Uterus (tissue), 4 donors: ENCODE measurements around the gene RRBP1. TPM values are rescaled to one million over a fixed set of nuclear protein-coding genes. Genes with fewer than 3 reads are reported as not detected.

Source experiments
- DNase-seq, 2 donors: peaks; one replicate each; pipeline ENCODE4 v3.0.0-alpha.2; 2019 to 2020
- H3K27ac ChIP-seq, 2 donors: fragments of 200-600 bp; sonication (generic); 1 replicate in 1 of 2; 2 replicates in 1 of 2; pipeline ENCODE4 v1.5.1; 2016 to 2018
- H3K27me3 ChIP-seq, 2 donors: fragments of 200-600 bp; sonication (generic); one replicate each; pipeline ENCODE4 v1.5.1; 2018 to 2019; ENCODE audit warnings: control low read depth in 1 of 2
- H3K36me3 ChIP-seq, 2 donors: fragments of 200-600 bp; sonication (generic); one replicate each; pipeline ENCODE4 v1.5.1; 2019; ENCODE audit warnings: control low read depth in 1 of 2
- H3K4me1 ChIP-seq, 2 donors: fragments of 200-600 bp; sonication (generic); one replicate each; pipeline ENCODE4 v1.5.1; 2018 to 2019; ENCODE audit warnings: control low read depth in 1 of 2
- H3K4me3 ChIP-seq, 2 donors: fragments of 200-600 bp; sonication (generic); 1 replicate in 1 of 2; 2 replicates in 1 of 2; pipeline ENCODE4 v1.5.1; 2018 to 2019; ENCODE audit warnings: mild to moderate bottlenecking in 1 of 2
- H3K9me3 ChIP-seq, 2 donors: fragments of 200-600 bp; sonication (generic); one replicate each; pipeline ENCODE4 v1.5.1; 2019; ENCODE audit warnings: control low read depth in 1 of 2
- POLR2A ChIP-seq, 2 donors: fragments of 450-650 bp; IDR thresholded peaks; one replicate each; pipeline ENCODE4 v1.6.1; 2016; ENCODE audit warnings: antibody characterized with exemption in 2 of 2, mild to moderate bottlenecking in 1 of 2, moderate library complexity in 1 of 2
- intact Hi-C: fragments of 100-400 bp; cut with DNase I; formaldehyde crosslinking; loops from one replicate; pipeline ENCODE4 v1.15.1; 2023; ENCODE audit warnings: low total_unique reads
- total RNA-seq, 4 donors: library from RNA; depleted of rRNA in 3 of 4; stranded (reverse); fragments of >200 nt in 3 of 4; gene quantifications; one replicate each; pipeline versions ENCODE4 v1.1.0 to v1.2.4, GENCODE V29; 2014 to 2023
- TF ChIP-seq, protein P1 (sequence below), 4 experiments: fragments of 200-600 bp in 2 of 4; fragments of 450-650 bp in 2 of 4; sonication (generic) in 2 of 4; IDR thresholded peaks; one replicate each; pipeline ENCODE4 v1.5.1; 2016 to 2019; ENCODE audit warnings: antibody characterized with exemption in 4 of 4, mild to moderate bottlenecking in 2 of 4, moderate library complexity in 1 of 4
- donor health status: DM: yes; HTN: yes; CAD: no.

RRBP1 gene
- total RNA-seq, 4 donors from 2014 or later = 13.2 to 172 (median 96.9) TPM

DNA sequence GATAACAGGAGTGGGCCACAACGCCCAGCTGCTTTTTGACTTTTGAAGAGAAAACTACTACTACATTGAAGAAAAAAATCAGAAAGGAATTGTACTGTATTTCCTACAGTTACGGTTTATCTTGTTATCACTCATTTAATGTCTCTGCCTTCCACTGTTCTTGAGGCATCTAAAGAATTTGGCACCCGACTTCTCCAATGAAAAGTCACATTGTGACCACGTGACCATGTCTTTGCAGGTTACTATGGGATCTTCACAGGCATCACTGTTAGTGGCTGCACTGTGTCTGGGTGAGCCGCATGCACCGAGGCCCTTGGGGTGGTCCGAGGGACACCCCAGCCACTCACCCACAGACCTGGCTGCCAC, 26.8 kb downstream of the RRBP1 start:
- peak overlapping the region; percentile 22 to 52 for H3K27ac ChIP-seq
- H3K4me1 ChIP-seq = peaks cover 7 to 15% of the 10 kb centered on the region in 2 donors
- intact Hi-C loops = no loop called here
- no peak overlapping the region for H3K4me3 ChIP-seq
- no peaks in the 10 kb centered on the region for H3K27me3 ChIP-seq
- no peaks in the 10 kb centered on the region for H3K9me3 ChIP-seq
- no peaks in the 10 kb centered on the region for H3K36me3 ChIP-seq
- TF ChIP-seq, protein P1, sequence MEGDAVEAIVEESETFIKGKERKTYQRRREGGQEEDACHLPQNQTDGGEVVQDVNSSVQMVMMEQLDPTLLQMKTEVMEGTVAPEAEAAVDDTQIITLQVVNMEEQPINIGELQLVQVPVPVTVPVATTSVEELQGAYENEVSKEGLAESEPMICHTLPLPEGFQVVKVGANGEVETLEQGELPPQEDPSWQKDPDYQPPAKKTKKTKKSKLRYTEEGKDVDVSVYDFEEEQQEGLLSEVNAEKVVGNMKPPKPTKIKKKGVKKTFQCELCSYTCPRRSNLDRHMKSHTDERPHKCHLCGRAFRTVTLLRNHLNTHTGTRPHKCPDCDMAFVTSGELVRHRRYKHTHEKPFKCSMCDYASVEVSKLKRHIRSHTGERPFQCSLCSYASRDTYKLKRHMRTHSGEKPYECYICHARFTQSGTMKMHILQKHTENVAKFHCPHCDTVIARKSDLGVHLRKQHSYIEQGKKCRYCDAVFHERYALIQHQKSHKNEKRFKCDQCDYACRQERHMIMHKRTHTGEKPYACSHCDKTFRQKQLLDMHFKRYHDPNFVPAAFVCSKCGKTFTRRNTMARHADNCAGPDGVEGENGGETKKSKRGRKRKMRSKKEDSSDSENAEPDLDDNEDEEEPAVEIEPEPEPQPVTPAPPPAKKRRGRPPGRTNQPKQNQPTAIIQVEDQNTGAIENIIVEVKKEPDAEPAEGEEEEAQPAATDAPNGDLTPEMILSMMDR (IDR thresholded peaks at IDR 0.05) = no peak
- TF ChIP-seq POLR2A (IDR thresholded peaks at IDR 0.05) = no peak
- DNase-seq = peak; percentile 12 to 14

DNA sequence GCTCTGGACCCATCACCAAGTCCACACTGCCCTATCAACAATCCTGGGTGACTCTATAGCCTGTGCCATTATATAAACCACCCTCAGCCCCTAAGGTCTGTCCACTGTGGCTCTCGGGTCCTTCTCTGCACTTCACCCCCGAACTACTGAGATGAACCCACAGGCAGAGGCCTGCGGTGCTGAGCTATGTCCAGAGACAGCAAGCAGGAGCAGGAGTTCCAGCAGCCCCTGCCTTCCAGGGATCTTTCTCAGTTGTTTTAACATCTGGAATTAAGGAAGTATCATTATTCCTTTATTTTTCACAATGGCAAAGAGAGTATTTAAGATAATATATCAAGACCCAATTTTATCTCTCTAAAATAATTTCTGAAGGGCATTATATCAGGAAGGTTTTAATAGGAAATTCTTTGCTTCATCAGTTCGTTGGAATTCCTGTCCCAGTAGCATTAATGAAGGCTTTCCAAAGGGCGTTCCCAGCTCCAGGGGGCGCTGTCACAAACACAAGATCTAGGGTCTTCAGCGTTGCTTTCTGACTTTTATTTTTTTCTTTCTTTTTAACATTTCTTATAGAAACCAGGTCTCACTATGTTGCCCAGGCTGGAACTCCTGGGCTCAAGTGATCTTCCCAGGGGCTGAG, 27.3 kb downstream of the RRBP1 start:
- Histone ChIP-seq H3K4me3 (no peak overlapping the region), H3K27ac (peak overlapping the region; percentile 22 to 52), H3K9me3 (no peaks in the 10 kb centered on the region), H3K4me1 (peaks cover 8 to 15% of the 10 kb centered on the region in 2 donors), H3K36me3 (no peaks in the 10 kb centered on the region), H3K27me3 (no peaks in the 10 kb centered on the region)
- intact Hi-C loops = no loop called here
- peak; percentile 66 to 68 for DNase-seq
- no peak for TF ChIP-seq POLR2A (IDR thresholded peaks at IDR 0.05)
- TF ChIP-seq, protein P1 (IDR thresholded peaks at IDR 0.05) = peak; percentile 16 to 54 (median 32)

DNA sequence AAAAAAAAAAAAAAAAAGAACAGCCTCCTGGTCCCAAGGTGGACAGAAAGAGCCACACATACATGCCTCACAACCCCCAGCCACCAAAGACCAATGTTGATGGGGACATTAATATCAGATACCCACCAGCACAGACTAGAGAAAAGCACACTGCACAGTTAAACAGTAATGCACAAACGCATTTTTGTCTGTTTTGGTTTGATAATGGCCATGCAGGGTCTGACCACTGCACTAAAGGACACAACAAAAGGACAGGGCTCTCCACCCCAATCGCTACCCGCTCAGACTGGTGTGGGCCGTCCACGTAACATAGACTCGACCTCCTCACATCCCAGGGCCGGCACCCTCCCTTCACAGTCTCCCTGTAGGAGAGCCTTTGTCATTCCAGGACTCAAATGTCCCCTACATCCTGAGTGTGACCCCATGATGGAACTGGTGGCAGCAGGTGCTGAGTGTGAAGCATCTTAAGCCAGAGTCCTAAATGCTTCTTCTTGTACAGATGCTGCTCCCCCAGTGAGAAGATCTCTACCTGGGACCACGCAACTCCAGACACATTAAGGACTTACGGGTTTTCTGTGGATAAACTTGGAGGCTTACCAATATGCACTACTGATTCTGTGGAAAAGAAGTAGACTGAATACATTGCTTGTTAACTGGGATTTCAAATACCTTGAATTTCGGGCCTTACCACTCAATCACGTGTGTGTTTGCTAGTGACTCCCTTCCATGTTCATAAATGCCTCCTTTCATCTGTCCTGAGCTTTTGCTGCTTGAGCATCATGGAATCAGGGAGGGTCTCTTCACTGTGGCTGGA, 28.0 kb downstream of the RRBP1 start:
- H3K27ac ChIP-seq = peak overlapping the region in 1 of 2 donors; percentile 52
- intact Hi-C loops = no loop called here
- no peaks in the 10 kb centered on the region for H3K9me3 ChIP-seq
- H3K27me3 ChIP-seq = no peaks in the 10 kb centered on the region
- DNase-seq = peak; percentile 4 to 9
- no peak for TF ChIP-seq POLR2A (IDR thresholded peaks at IDR 0.05)
- TF ChIP-seq, protein P1 (IDR thresholded peaks at IDR 0.05) = no peak
- H3K4me3 ChIP-seq = no peak overlapping the region
- no peaks in the 10 kb centered on the region for H3K36me3 ChIP-seq
- peaks cover 8 to 15% of the 10 kb centered on the region in 2 donors for H3K4me1 ChIP-seq

DNA sequence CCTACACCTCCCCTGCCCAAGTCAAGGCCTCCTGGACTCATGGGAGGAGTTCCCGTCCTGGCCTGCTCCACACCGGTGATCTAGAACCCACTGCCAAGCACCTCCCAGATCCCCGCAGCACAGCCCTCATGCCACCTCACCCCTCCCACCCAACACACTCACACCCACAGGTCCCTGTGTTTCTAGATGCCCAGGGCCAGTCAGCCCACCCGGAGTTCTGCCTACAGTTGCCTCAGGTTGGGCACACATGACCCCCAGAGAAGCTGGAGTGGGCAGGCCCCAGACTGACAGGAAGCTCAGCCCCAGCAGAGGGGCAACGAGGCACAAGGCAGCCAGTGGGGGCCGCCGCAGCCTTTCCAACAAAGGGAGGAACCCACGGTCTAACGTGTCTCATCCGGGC, 29.6 kb downstream of the RRBP1 start:
- H3K4me3 ChIP-seq = no peak overlapping the region
- DNase-seq = peak; percentile 12 to 13
- no peaks in the 10 kb centered on the region for H3K27me3 ChIP-seq
- TF ChIP-seq, protein P1 (IDR thresholded peaks at IDR 0.05) = no peak
- no peak for TF ChIP-seq POLR2A (IDR thresholded peaks at IDR 0.05)
- H3K9me3 ChIP-seq = no peaks in the 10 kb centered on the region
- intact Hi-C loops = no loop called here
- no peaks in the 10 kb centered on the region for H3K36me3 ChIP-seq
- H3K4me1 ChIP-seq = peaks cover 8 to 23% of the 10 kb centered on the region in 2 donors
- H3K27ac ChIP-seq = no peak overlapping the region
